ENCODE data around the gene BNIP3. TPM values are rescaled to one million over a fixed set of nuclear protein-coding genes. Genes with fewer than 3 reads are reported as not detected.

The BNIP3 gene
- total RNA-seq, 1 experiment from 2014 or later, result 113 TPM

GRCh38 chr10:131944412-131944811 is 37.3 kb downstream of the BNIP3 start:
- Mint-ChIP-seq H3K9me3 (no peaks in the 10 kb centered on the region), H3K27ac (no peak overlapping the region), H3K4me1 (no peaks in the 10 kb centered on the region), H3K36me3 (peaks cover 77% of the 10 kb centered on the region), H3K4me3 (no peak overlapping the region), H3K27me3 (ENCODE audit: low read depth) (no peaks in the 10 kb centered on the region)
- ChIA-PET POLR2A (no interaction called here), CTCF (interaction anchor here (2.1 to 3.1 kb wide), 3 partner anchors 45 to 78 kb away, joined by 7 to 23 read pairs (median 16); partner anchors contain the start of gene PPP2R2D)
- ATAC-seq (no peak), DNase-seq (ENCODE audit: low spot score) (no peak)
- TF ChIP-seq, protein P1, sequence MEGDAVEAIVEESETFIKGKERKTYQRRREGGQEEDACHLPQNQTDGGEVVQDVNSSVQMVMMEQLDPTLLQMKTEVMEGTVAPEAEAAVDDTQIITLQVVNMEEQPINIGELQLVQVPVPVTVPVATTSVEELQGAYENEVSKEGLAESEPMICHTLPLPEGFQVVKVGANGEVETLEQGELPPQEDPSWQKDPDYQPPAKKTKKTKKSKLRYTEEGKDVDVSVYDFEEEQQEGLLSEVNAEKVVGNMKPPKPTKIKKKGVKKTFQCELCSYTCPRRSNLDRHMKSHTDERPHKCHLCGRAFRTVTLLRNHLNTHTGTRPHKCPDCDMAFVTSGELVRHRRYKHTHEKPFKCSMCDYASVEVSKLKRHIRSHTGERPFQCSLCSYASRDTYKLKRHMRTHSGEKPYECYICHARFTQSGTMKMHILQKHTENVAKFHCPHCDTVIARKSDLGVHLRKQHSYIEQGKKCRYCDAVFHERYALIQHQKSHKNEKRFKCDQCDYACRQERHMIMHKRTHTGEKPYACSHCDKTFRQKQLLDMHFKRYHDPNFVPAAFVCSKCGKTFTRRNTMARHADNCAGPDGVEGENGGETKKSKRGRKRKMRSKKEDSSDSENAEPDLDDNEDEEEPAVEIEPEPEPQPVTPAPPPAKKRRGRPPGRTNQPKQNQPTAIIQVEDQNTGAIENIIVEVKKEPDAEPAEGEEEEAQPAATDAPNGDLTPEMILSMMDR (IDR thresholded peaks at IDR 0.05), result no peak
- no peak for TF ChIP-seq NFATC4 (CRISPR knock-in tag; IDR thresholded peaks at IDR 0.05)
- TF ChIP-seq CREB1 (CRISPR knock-in tag; IDR thresholded peaks at IDR 0.05), result no peak
- TF ChIP-seq, protein P2, sequence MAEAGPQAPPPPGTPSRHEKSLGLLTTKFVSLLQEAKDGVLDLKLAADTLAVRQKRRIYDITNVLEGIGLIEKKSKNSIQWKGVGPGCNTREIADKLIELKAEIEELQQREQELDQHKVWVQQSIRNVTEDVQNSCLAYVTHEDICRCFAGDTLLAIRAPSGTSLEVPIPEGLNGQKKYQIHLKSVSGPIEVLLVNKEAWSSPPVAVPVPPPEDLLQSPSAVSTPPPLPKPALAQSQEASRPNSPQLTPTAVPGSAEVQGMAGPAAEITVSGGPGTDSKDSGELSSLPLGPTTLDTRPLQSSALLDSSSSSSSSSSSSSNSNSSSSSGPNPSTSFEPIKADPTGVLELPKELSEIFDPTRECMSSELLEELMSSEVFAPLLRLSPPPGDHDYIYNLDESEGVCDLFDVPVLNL (CRISPR knock-in tag; IDR thresholded peaks at IDR 0.05; ENCODE audit: borderline replicate concordance, low read depth), result no peak
- no peak for TF ChIP-seq FOXP1 (CRISPR knock-in tag; IDR thresholded peaks at IDR 0.05; ENCODE audit: borderline replicate concordance)
- no peak for TF ChIP-seq ZNF121 (CRISPR knock-in tag; IDR thresholded peaks at IDR 0.05)

- Mint-ChIP-seq H3K4me1 (no peaks in the 10 kb centered on the region), H3K36me3 (peaks cover 70% of the 10 kb centered on the region), H3K27ac (0 out of 2 replicates have a peak overlapping the region, but pooled peaks have one; percentile 29), H3K9me3 (no peaks in the 10 kb centered on the region), H3K4me3 (no peak overlapping the region), H3K27me3 (ENCODE audit: low read depth) (no peaks in the 10 kb centered on the region)
- DNase-seq (ENCODE audit: low spot score), result peak; percentile 72
- ChIA-PET POLR2A (interaction anchor here (0.5 to 1.1 kb wide), 2 partner anchors 19 to 43 kb away, joined by 3 read pairs; no protein-coding TSS in a partner anchor), CTCF (interaction anchor here (0.7 to 3.1 kb wide), 19 partner anchors 10 to 244 kb away, joined by 3 to 23 read pairs (median 4); partner anchors contain the start of gene PPP2R2D)
- TF ChIP-seq KAT7 (CRISPR knock-in tag; IDR thresholded peaks at IDR 0.05; ENCODE audit: borderline replicate concordance) (no peak), NR3C1 (CRISPR knock-in tag; conservative IDR thresholded peaks at IDR 0.05; ENCODE audit: low read depth) (no peak)
- TF ChIP-seq, protein P3, sequence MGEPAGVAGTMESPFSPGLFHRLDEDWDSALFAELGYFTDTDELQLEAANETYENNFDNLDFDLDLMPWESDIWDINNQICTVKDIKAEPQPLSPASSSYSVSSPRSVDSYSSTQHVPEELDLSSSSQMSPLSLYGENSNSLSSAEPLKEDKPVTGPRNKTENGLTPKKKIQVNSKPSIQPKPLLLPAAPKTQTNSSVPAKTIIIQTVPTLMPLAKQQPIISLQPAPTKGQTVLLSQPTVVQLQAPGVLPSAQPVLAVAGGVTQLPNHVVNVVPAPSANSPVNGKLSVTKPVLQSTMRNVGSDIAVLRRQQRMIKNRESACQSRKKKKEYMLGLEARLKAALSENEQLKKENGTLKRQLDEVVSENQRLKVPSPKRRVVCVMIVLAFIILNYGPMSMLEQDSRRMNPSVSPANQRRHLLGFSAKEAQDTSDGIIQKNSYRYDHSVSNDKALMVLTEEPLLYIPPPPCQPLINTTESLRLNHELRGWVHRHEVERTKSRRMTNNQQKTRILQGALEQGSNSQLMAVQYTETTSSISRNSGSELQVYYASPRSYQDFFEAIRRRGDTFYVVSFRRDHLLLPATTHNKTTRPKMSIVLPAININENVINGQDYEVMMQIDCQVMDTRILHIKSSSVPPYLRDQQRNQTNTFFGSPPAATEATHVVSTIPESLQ (CRISPR knock-in tag; IDR thresholded peaks at IDR 0.05), result no peak
- peak; percentile 96 for ATAC-seq
Observed at GRCh38 chr10:131943021-131943814, 38.5 kb downstream of the BNIP3 start.

DNA sequence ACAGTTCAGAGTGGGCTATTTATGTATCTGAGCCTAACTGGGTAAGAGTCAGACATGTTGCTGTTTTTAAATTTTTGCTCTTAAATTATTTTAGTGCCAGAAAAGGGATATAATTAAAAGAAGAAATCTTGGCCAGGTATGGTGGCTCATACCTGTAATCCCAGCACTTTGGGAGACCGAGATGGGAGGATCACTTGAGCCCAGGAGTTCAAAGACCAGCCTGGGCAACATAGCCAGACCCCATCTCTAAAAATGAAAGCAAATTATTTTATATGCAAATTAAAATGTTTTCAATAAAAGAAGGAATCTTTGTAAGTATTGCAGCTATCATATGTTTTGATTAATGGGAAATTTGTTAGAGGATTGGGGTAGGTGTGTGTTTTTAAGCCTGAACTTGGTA is 39.3 kb downstream of the BNIP3 start:
- no peaks in the 10 kb centered on the region for H3K27me3 Mint-ChIP-seq (ENCODE audit: low read depth)
- DNase-seq (ENCODE audit: low spot score), result no peak
- H3K27ac Mint-ChIP-seq, result no peak overlapping the region
- CTCF ChIA-PET, result interaction anchor here (0.7 to 3.1 kb wide), 11 partner anchors 9 to 245 kb away, joined by 3 to 23 read pairs (median 4); partner anchors contain the start of gene PPP2R2D
- H3K9me3 Mint-ChIP-seq, result no peaks in the 10 kb centered on the region
- H3K4me1 Mint-ChIP-seq, result no peaks in the 10 kb centered on the region
- POLR2A ChIA-PET, result no interaction called here
- H3K4me3 Mint-ChIP-seq, result no peak overlapping the region
- ATAC-seq, result no peak
- peaks cover 69% of the 10 kb centered on the region for H3K36me3 Mint-ChIP-seq
- TF ChIP-seq SOX15 (CRISPR knock-in tag; IDR thresholded peaks at IDR 0.05) (no peak), NFE2L1 (CRISPR knock-in tag; IDR thresholded peaks at IDR 0.05) (no peak), NR2C2 (CRISPR knock-in tag; IDR thresholded peaks at IDR 0.05) (no peak), NFATC4 (CRISPR knock-in tag; IDR thresholded peaks at IDR 0.05) (no peak), EMX1 (CRISPR knock-in tag; IDR thresholded peaks at IDR 0.05) (no peak), ZNF281 (CRISPR knock-in tag; IDR thresholded peaks at IDR 0.05) (no peak)
- TF ChIP-seq, protein P3 (CRISPR knock-in tag; IDR thresholded peaks at IDR 0.05), result no peak
- TF ChIP-seq, protein P4, sequence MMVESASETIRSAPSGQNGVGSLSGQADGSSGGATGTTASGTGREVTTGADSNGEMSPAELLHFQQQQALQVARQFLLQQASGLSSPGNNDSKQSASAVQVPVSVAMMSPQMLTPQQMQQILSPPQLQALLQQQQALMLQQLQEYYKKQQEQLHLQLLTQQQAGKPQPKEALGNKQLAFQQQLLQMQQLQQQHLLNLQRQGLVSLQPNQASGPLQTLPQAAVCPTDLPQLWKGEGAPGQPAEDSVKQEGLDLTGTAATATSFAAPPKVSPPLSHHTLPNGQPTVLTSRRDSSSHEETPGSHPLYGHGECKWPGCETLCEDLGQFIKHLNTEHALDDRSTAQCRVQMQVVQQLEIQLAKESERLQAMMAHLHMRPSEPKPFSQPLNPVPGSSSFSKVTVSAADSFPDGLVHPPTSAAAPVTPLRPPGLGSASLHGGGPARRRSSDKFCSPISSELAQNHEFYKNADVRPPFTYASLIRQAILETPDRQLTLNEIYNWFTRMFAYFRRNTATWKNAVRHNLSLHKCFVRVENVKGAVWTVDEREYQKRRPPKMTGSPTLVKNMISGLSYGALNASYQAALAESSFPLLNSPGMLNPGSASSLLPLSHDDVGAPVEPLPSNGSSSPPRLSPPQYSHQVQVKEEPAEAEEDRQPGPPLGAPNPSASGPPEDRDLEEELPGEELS (CRISPR knock-in tag; IDR thresholded peaks at IDR 0.05), result no peak

All from WTC11 (cell line).